IMR-90 (cell line): ENCODE measurements around the gene DNTTIP2.

ENCODE experiments used
- BHLHE40 ChIP-seq: fragments of 150-350 bp; IDR thresholded peaks from 2 replicates; pipeline ENCODE4 v1.6.1; 2016; ENCODE audit warnings: mild to moderate bottlenecking, low read depth, low read length
- FOS ChIP-seq: fragments of 150-350 bp; IDR thresholded peaks from 2 replicates; pipeline ENCODE4 v1.6.1; 2016; ENCODE audit warnings: low read depth, low read length
- MXI1 ChIP-seq: IDR thresholded peaks from 2 replicates; pipeline ENCODE4 v1.6.1; 2012; ENCODE audit warnings: low read depth, mild to moderate bottlenecking, low read length, moderate library complexity, borderline replicate concordance
- POLR2A ChIP-seq: IDR thresholded peaks from 2 replicates; pipeline ENCODE4 v1.6.1; 2012; ENCODE audit warnings: mild to moderate bottlenecking, low read depth, low read length
- RAD21 ChIP-seq: IDR thresholded peaks from 2 replicates; pipeline ENCODE4 v1.6.1; 2012; ENCODE audit warnings: low read length, improper control_type of control experiment
- RCOR1 ChIP-seq: IDR thresholded peaks from 2 replicates; pipeline ENCODE4 v1.6.1; 2012; ENCODE audit warnings: mild to moderate bottlenecking, low read length, improper control_type of control experiment; ENCODE audit not compliant: insufficient replicate concordance
- TF ChIP-seq, protein P1 (sequence below): conservative IDR thresholded peaks from 2 replicates; pipeline ENCODE4 v1.5.1; 2012; ENCODE audit warnings: mild to moderate bottlenecking, low read depth, low read length, improper control_type of control experiment

DNA sequence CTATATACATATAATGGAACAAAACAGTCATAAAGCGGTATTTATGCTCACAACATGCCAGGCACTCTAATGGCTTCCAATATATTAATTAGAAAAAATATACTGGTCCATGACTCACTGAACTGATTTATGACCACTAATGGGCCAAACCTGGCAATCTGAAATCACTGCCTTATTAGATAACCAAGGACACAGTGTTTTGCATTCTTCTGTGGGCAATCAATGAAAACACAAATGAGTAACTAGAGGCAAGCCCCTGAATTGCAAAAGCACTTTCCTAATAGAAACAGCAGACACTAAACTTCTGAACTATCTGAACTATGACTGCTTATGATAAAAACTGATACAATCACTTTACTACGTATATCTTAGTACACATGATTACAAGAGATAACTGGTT is 26.7 kb upstream of the DNTTIP2 start:
- TF ChIP-seq BHLHE40: no peak
- TF ChIP-seq, protein P1, sequence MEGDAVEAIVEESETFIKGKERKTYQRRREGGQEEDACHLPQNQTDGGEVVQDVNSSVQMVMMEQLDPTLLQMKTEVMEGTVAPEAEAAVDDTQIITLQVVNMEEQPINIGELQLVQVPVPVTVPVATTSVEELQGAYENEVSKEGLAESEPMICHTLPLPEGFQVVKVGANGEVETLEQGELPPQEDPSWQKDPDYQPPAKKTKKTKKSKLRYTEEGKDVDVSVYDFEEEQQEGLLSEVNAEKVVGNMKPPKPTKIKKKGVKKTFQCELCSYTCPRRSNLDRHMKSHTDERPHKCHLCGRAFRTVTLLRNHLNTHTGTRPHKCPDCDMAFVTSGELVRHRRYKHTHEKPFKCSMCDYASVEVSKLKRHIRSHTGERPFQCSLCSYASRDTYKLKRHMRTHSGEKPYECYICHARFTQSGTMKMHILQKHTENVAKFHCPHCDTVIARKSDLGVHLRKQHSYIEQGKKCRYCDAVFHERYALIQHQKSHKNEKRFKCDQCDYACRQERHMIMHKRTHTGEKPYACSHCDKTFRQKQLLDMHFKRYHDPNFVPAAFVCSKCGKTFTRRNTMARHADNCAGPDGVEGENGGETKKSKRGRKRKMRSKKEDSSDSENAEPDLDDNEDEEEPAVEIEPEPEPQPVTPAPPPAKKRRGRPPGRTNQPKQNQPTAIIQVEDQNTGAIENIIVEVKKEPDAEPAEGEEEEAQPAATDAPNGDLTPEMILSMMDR: no peak
- peak; percentile 34; the same call in 1 of the 2 replicates for TF ChIP-seq FOS
- TF ChIP-seq RAD21: no peak
- TF ChIP-seq POLR2A: no peak
- no peak for TF ChIP-seq RCOR1
- no peak for TF ChIP-seq MXI1
